Measurements from ENCODE around the gene SNRNP48. TPM values are rescaled to one million over a fixed set of nuclear protein-coding genes. Genes with fewer than 3 reads are reported as not detected.
A peak's percentile ranks its signal among the peaks of the same experiment; 100 is the strongest.

Gene SNRNP48
- total and polyA plus RNA-seq, 2 of the 4 experiments (the other 2 are of a cell fraction) = 5.2 to 6.2 TPM

DNA sequence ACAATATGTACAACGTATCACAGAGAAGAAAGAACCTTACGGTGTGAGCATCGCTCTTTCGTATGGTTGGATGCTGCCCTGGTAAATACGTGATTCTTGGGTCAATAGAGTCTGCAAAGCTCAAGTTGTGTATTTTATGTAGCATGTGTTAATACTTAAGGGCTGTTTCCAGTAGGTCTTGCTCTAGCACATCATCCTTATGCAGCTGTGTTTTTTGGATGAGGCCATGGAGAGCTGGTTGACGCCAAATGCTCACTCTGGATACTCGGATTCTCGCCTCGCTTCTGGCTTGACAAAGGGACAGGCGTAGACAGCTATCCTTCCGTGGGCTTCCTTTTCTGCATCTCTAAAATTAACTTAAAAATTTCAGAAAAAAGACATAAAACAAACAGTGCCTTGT lies 38.9 kb downstream of the SNRNP48 start:
- Histone ChIP-seq H3K9me1 (ENCODE audit: insufficient read depth, low read length) (no peaks in the 10 kb centered on the region), H3K14ac (replicated peaks; ENCODE audit: low read depth, low read length) (no peak overlapping the region), H2AK9ac (replicated peaks; ENCODE audit: low read depth, low read length, poor library complexity) (no peak overlapping the region), H3K4me2 (ENCODE audit: low read depth, low read length) (no peak overlapping the region), H3K9me3 (ENCODE audit: control insufficient read depth, insufficient read depth, low read length) (no peaks in the 10 kb centered on the region), H2AFZ (replicated peaks; ENCODE audit: low read length, poor library complexity) (no peak overlapping the region), H3K9ac (ENCODE audit: low read depth, low read length) (no peak overlapping the region), H3K4me1 (ENCODE audit: control insufficient read depth, insufficient read depth, low read length) (0 out of 2 replicates have a peak, but pooled peaks cover 4% of the 10 kb centered on the region), H2AK5ac (ENCODE audit: low read depth, low read length) (0 out of 2 replicates have a peak overlapping the region, but pooled peaks have one; percentile 18), H3K56ac (ENCODE audit: extremely low read depth, insufficient read depth, low read length) (no peak overlapping the region), H4K5ac (ENCODE audit: low read depth, low read length) (no peak overlapping the region), H3K4me3 (ENCODE audit: insufficient read depth, low read depth, low read length) (no peak overlapping the region), H3K18ac (ENCODE audit: low read depth, low read length) (no peak overlapping the region), H3K79me1 (ENCODE audit: low read depth in 1 of 2, low read length in 2 of 2) (no peaks in the 10 kb centered on the region), H2BK20ac (ENCODE audit: low read depth, low read length) (no peak overlapping the region), H4K91ac (ENCODE audit: insufficient read depth, low read depth, low read length) (no peak overlapping the region), H4K20me1 (ENCODE audit: insufficient read depth, low read length) (no peaks in the 10 kb centered on the region), H2BK5ac (ENCODE audit: low read depth, low read length, poor library complexity, severe bottlenecking) (no peak overlapping the region), H3K36me3 (ENCODE audit: control insufficient read depth, insufficient read depth, low read length) (no peaks in the 10 kb centered on the region), H2BK15ac (ENCODE audit: low read depth, low read length) (no peak overlapping the region), H4K8ac (ENCODE audit: low read depth in 2 of 2, low read length in 2 of 2) (no peak overlapping the region), H3K23ac (ENCODE audit: low read depth, low read length) (no peak overlapping the region), H3K4ac (ENCODE audit: low read depth, low read length) (no peak overlapping the region), H2BK120ac (ENCODE audit: low read depth, low read length) (no peak overlapping the region), H3K27me3 (ENCODE audit: control insufficient read depth, insufficient read depth, low read length) (peaks cover 6% of the 10 kb centered on the region; the same call in 1 of the 2 replicates), H3K27ac (ENCODE audit: insufficient read depth, low read length) (no peak overlapping the region)
- CTCF ChIA-PET = no interaction called here
- BruUV-seq (replicated peaks) = no TSS peak
- WGBS, 2 experiments (ENCODE audit: extremely low coverage in 2 of 2, insufficient read length in 1 of 2) = 89% methylated on average over 5 of the region's 11 CpGs; no CpG with 5 or more reads in 1 of the 2 experiments
- intact Hi-C loops (cut with micrococcal nuclease) (no loop called here), dilution Hi-C loops (cut with HindIII; ENCODE audit: low sequenced_read_pairs, unreplicated experiment) (no loop called here), in situ Hi-C loops (cut with MboI; ENCODE audit: low sequenced_read_pairs) (no loop called here)
- POLR2A ChIA-PET (ENCODE audit: unreplicated experiment) = no interaction called here
- TF ChIP-seq POLR2A (IDR thresholded peaks at IDR 0.05; ENCODE audit: low read depth, low read length) (no peak), NFE2L2 (IDR thresholded peaks at IDR 0.05; ENCODE audit: low read depth, low read length) (no peak), MAZ (IDR thresholded peaks at IDR 0.05; ENCODE audit: borderline replicate concordance, low read depth, low read length) (no peak), ELK1 (IDR thresholded peaks at IDR 0.05; ENCODE audit: borderline replicate concordance, low read depth, low read length) (no peak), BHLHE40 (IDR thresholded peaks at IDR 0.05; ENCODE audit: low read depth, low read length) (no peak), CEBPB (IDR thresholded peaks at IDR 0.05; ENCODE audit: low read depth, low read length) (no peak), FOS (IDR thresholded peaks at IDR 0.05; ENCODE audit: low read depth, low read length) (no peak), MXI1 (IDR thresholded peaks at IDR 0.05; ENCODE audit: borderline replicate concordance, low read depth, low read length) (no peak), RFX5 (IDR thresholded peaks at IDR 0.05; ENCODE audit: low read depth, low read length) (no peak), SMC3 (IDR thresholded peaks at IDR 0.05; ENCODE audit: low read depth, low read length) (no peak), MAFK (IDR thresholded peaks at IDR 0.05; ENCODE audit: low read depth, low read length) (no peak), RCOR1 (IDR thresholded peaks at IDR 0.05; ENCODE audit: insufficient replicate concordance, low read length) (no peak), RAD21 (IDR thresholded peaks at IDR 0.05; ENCODE audit: low read length) (no peak)
- TF ChIP-seq, protein P1, sequence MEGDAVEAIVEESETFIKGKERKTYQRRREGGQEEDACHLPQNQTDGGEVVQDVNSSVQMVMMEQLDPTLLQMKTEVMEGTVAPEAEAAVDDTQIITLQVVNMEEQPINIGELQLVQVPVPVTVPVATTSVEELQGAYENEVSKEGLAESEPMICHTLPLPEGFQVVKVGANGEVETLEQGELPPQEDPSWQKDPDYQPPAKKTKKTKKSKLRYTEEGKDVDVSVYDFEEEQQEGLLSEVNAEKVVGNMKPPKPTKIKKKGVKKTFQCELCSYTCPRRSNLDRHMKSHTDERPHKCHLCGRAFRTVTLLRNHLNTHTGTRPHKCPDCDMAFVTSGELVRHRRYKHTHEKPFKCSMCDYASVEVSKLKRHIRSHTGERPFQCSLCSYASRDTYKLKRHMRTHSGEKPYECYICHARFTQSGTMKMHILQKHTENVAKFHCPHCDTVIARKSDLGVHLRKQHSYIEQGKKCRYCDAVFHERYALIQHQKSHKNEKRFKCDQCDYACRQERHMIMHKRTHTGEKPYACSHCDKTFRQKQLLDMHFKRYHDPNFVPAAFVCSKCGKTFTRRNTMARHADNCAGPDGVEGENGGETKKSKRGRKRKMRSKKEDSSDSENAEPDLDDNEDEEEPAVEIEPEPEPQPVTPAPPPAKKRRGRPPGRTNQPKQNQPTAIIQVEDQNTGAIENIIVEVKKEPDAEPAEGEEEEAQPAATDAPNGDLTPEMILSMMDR (conservative IDR thresholded peaks at IDR 0.05; ENCODE audit: low read depth, low read length) = no peak
- DNase-seq = no peak
- no peak for ATAC-seq (ENCODE audit: low read depth)
